Stimulated activated CD8-positive, alpha-beta memory T cell treated with anti-CD3 and anti-CD28 coated beads, Interleukin-7, amount 100 ng/mL, for 48 hours (primary cell): ENCODE measurements around the gene ATP11A.

ENCODE experiments used
- DNase-seq, 2 donors: peaks; one replicate each; pipeline ENCODE4 v3.0.0-alpha.2; 2020; ENCODE audit warnings: low read depth in 1 of 2; ENCODE audit errors: extremely low read depth in 1 of 2

Gene ATP11A

GRCh38 chr13:112898621-112899280 lies 208.9 kb downstream of the ATP11A start:
- DNase-seq, result no peak

GRCh38 chr13:112899281-112900225 lies 209.7 kb downstream of the ATP11A start:
- no peak for DNase-seq

- no peak for DNase-seq
Observed at GRCh38 chr13:112900226-112900600, 210.4 kb downstream of the ATP11A start.

- no peak for DNase-seq
Observed at GRCh38 chr13:112900691-112901091, 210.9 kb downstream of the ATP11A start.

- no peak for DNase-seq
Observed at GRCh38 chr13:112902101-112902651, 212.3 kb downstream of the ATP11A start.

GRCh38 chr13:112902669-112903068 lies 212.8 kb downstream of the ATP11A start:
- DNase-seq, result no peak

- DNase-seq, result no peak
Observed at GRCh38 chr13:112903071-112903577, 213.3 kb downstream of the ATP11A start.

- no peak for DNase-seq
Observed at GRCh38 chr13:112903606-112904195, 213.9 kb downstream of the ATP11A start.

GRCh38 chr13:112904436-112904960 lies 214.7 kb downstream of the ATP11A start:
- DNase-seq, result no peak

- DNase-seq, result no peak
Observed at GRCh38 chr13:112905086-112905485, 215.2 kb downstream of the ATP11A start.

GRCh38 chr13:112905619-112905989 lies 215.8 kb downstream of the ATP11A start:
- DNase-seq, result no peak

GRCh38 chr13:112905990-112906641 lies 216.3 kb downstream of the ATP11A start:
- no peak for DNase-seq

- DNase-seq, result no peak
Observed at GRCh38 chr13:112907286-112907685, 217.4 kb downstream of the ATP11A start.

GRCh38 chr13:112907871-112908331 lies 218.1 kb downstream of the ATP11A start:
- DNase-seq, result no peak

GRCh38 chr13:112908342-112908741 lies 218.5 kb downstream of the ATP11A start:
- DNase-seq, result no peak

GRCh38 chr13:112910016-112910415 lies 220.2 kb downstream of the ATP11A start:
- no peak for DNase-seq

- no peak for DNase-seq
Observed at GRCh38 chr13:112910616-112911280, 220.9 kb downstream of the ATP11A start.

GRCh38 chr13:112911285-112911701 lies 221.5 kb downstream of the ATP11A start:
- DNase-seq, result no peak

GRCh38 chr13:112911883-112912282 lies 222.0 kb downstream of the ATP11A start:
- DNase-seq, result no peak
